ENCODE measurements around the gene TMEM50B. TPM values are rescaled to one million over a fixed set of nuclear protein-coding genes. Genes with fewer than 3 reads are reported as not detected.

Gene TMEM50B
- total and polyA plus RNA-seq, 7 donors: 9.0 to 106 (median 63.3) TPM

- TF ChIP-seq EP300 (IDR thresholded peaks at IDR 0.05) (no peak), POLR2A (IDR thresholded peaks at IDR 0.05) (no peak), POLR2AphosphoS5 (IDR thresholded peaks at IDR 0.05) (no peak)
- TF ChIP-seq, protein P1, sequence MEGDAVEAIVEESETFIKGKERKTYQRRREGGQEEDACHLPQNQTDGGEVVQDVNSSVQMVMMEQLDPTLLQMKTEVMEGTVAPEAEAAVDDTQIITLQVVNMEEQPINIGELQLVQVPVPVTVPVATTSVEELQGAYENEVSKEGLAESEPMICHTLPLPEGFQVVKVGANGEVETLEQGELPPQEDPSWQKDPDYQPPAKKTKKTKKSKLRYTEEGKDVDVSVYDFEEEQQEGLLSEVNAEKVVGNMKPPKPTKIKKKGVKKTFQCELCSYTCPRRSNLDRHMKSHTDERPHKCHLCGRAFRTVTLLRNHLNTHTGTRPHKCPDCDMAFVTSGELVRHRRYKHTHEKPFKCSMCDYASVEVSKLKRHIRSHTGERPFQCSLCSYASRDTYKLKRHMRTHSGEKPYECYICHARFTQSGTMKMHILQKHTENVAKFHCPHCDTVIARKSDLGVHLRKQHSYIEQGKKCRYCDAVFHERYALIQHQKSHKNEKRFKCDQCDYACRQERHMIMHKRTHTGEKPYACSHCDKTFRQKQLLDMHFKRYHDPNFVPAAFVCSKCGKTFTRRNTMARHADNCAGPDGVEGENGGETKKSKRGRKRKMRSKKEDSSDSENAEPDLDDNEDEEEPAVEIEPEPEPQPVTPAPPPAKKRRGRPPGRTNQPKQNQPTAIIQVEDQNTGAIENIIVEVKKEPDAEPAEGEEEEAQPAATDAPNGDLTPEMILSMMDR (IDR thresholded peaks at IDR 0.05): no peak
- DNase-seq: no peak
- 95 to 96% methylated on average over 5 of the region's 5 CpGs for WGBS, 2 donors
- Histone ChIP-seq H3K9me3 (no peaks in the 10 kb centered on the region), H3K36me3 (peaks cover 0 to 79% (median 30%) of the 10 kb centered on the region in 4 donors), H3K4me3 (no peak overlapping the region), H3K4me1 (peaks cover 0 to 13% (median 3%) of the 10 kb centered on the region in 4 donors), H3K27me3 (no peaks in the 10 kb centered on the region), H3K27ac (no peak overlapping the region)
- intact Hi-C loops (cut with DNase I): no loop called here
Measured at GRCh38 chr21:33421713-33422393, 57.9 kb downstream of the TMEM50B start.

GRCh38 chr21:33419538-33420123 lies 60.1 kb downstream of the TMEM50B start:
- Histone ChIP-seq H3K27me3 (no peaks in the 10 kb centered on the region), H3K4me3 (no peak overlapping the region), H3K27ac (peak overlapping the region; percentile 36 to 65 (median 49)), H3K36me3 (peaks cover 0 to 76% (median 19%) of the 10 kb centered on the region in 4 donors), H3K9me3 (no peaks in the 10 kb centered on the region), H3K4me1 (peaks cover 0 to 13% (median 3%) of the 10 kb centered on the region in 4 donors)
- 88 to 90% methylated on average over 12 of the region's 12 CpGs for WGBS, 2 donors
- peak; percentile 70 for DNase-seq
- intact Hi-C loops (cut with DNase I): no loop called here
- peak; percentile 27 to 66 (median 60) for TF ChIP-seq POLR2AphosphoS5 (IDR thresholded peaks at IDR 0.05)
- TF ChIP-seq, protein P1 (IDR thresholded peaks at IDR 0.05): no peak

- no peak overlapping the region for H3K4me3 ChIP-seq
- TF ChIP-seq POLR2AphosphoS5 (IDR thresholded peaks at IDR 0.05) (peak in 1 of 4 donors; percentile 18), EP300 (IDR thresholded peaks at IDR 0.05) (no peak), POLR2A (IDR thresholded peaks at IDR 0.05) (no peak)
- TF ChIP-seq, protein P1 (IDR thresholded peaks at IDR 0.05): no peak
- WGBS, 2 donors: 64 to 76% methylated on average over 2 of the region's 2 CpGs
- no peaks in the 10 kb centered on the region for H3K9me3 ChIP-seq
- intact Hi-C loops (cut with DNase I): no loop called here
- peaks cover 0 to 13% (median 3%) of the 10 kb centered on the region in 4 donors for H3K4me1 ChIP-seq
- H3K36me3 ChIP-seq: peaks cover 0 to 74% (median 17%) of the 10 kb centered on the region in 4 donors
- H3K27me3 ChIP-seq: no peaks in the 10 kb centered on the region
- peak overlapping the region; percentile 33 to 65 (median 42) for H3K27ac ChIP-seq
- peak; percentile 90 for DNase-seq
Measured at GRCh38 chr21:33418691-33419090, 61.1 kb downstream of the TMEM50B start.

GRCh38 chr21:33414926-33415325 lies 64.8 kb downstream of the TMEM50B start:
- Histone ChIP-seq H3K4me1 (peaks cover 0 to 43% (median 28%) of the 10 kb centered on the region in 4 donors), H3K27ac (no peak overlapping the region), H3K4me3 (no peak overlapping the region), H3K9me3 (no peaks in the 10 kb centered on the region), H3K36me3 (peaks cover 0 to 51% (median 7%) of the 10 kb centered on the region in 4 donors), H3K27me3 (no peaks in the 10 kb centered on the region)
- TF ChIP-seq, protein P1 (IDR thresholded peaks at IDR 0.05): no peak
- no peak for TF ChIP-seq POLR2AphosphoS5 (IDR thresholded peaks at IDR 0.05)
- no peak for TF ChIP-seq EP300 (IDR thresholded peaks at IDR 0.05)
- TF ChIP-seq POLR2A (IDR thresholded peaks at IDR 0.05): no peak
- intact Hi-C loops (cut with DNase I): no loop called here
- no peak for DNase-seq
- WGBS, 2 donors: 84% methylated on average over 11 of the region's 11 CpGs
